Stimulated activated CD4-positive, alpha-beta T cell treated with anti-CD3 and anti-CD28 coated beads, TNF-alpha, amount 100 ng/mL, for 4 hours (primary cell): ENCODE measurements around the gene RRAS2.
"Not testable (repeated sequence)": the region's sequence is repeated elsewhere in the genome, so short reads cannot be mapped to it uniquely, and the experiment has no call there.

ENCODE experiments used
- DNase-seq, 3 experiments: peaks; one replicate each; pipeline ENCODE4 v3.0.0-alpha.2; 2020; ENCODE audit warnings: low read depth in 3 of 3

Gene RRAS2

GRCh38 chr11:14358729-14359439, at the start of gene RRAS2:
Gene RRAS2 (minus strand): TSS chr11:14359183. CDS start chr11:14358870, 313 bp downstream.
- peak; percentile 58 to 65 (median 64) for DNase-seq

- no peak for DNase-seq
Observed at GRCh38 chr11:14408612-14409011, 49.6 kb upstream of the RRAS2 start.

GRCh38 chr11:14406116-14406515, 47.1 kb upstream of the RRAS2 start:
- not testable (repeated sequence) for DNase-seq

- not testable (repeated sequence) for DNase-seq
Observed at GRCh38 chr11:14403528-14403927, 44.5 kb upstream of the RRAS2 start.

- no peak for DNase-seq
Observed at GRCh38 chr11:14399087-14399486, 40.1 kb upstream of the RRAS2 start.

GRCh38 chr11:14396273-14396672, 37.3 kb upstream of the RRAS2 start:
- no peak for DNase-seq

GRCh38 chr11:14393889-14394288, 34.9 kb upstream of the RRAS2 start:
- no peak for DNase-seq

GRCh38 chr11:14393129-14393528, 34.1 kb upstream of the RRAS2 start:
- DNase-seq, result no peak

- DNase-seq, result no peak
Observed at GRCh38 chr11:14390669-14391068, 31.7 kb upstream of the RRAS2 start.

- no peak for DNase-seq
Observed at GRCh38 chr11:14388352-14388751, 29.4 kb upstream of the RRAS2 start.

GRCh38 chr11:14386895-14387480, 28.0 kb upstream of the RRAS2 start:
- no peak for DNase-seq

- DNase-seq, result no peak
Observed at GRCh38 chr11:14386081-14386480, 27.1 kb upstream of the RRAS2 start.

- no peak for DNase-seq
Observed at GRCh38 chr11:14384338-14384737, 25.4 kb upstream of the RRAS2 start.

- DNase-seq, result no peak
Observed at GRCh38 chr11:14381968-14382367, 23.0 kb upstream of the RRAS2 start.

- DNase-seq, result peak; percentile 8 to 18 (median 9)
Observed at GRCh38 chr11:14380947-14381561, 22.1 kb upstream of the RRAS2 start.

GRCh38 chr11:14380125-14380936, 21.3 kb upstream of the RRAS2 start:
- DNase-seq, result no peak

GRCh38 chr11:14378171-14378570, 19.2 kb upstream of the RRAS2 start:
- no peak for DNase-seq

- no peak for DNase-seq
Observed at GRCh38 chr11:14376920-14377319, 17.9 kb upstream of the RRAS2 start.

GRCh38 chr11:14374922-14375830, 16.2 kb upstream of the RRAS2 start:
- DNase-seq, result no peak

GRCh38 chr11:14373941-14374646, 15.1 kb upstream of the RRAS2 start:
- DNase-seq, result no peak

GRCh38 chr11:14372011-14372410, 13.0 kb upstream of the RRAS2 start:
- no peak for DNase-seq
